Putamen (tissue), 1 donor: ENCODE results near the gene ARHGEF10L.

Experiments
- DNase-seq: peaks from one replicate; pipeline ENCODE4 v3.0.0-alpha.2; 2016; ENCODE audit warnings: low spot score

Gene ARHGEF10L

GRCh38 chr1:17594026-17594425 lies 54.5 kb downstream of the ARHGEF10L start:
- DNase-seq, result no peak

GRCh38 chr1:17594690-17595601 lies 55.4 kb downstream of the ARHGEF10L start:
- DNase-seq, result no peak

- DNase-seq, result no peak
These were observed 56.1 kb downstream of the ARHGEF10L start for GRCh38 chr1:17595602-17595925.

- DNase-seq, result no peak
These were observed 56.7 kb downstream of the ARHGEF10L start for GRCh38 chr1:17596186-17596585.

GRCh38 chr1:17596651-17597509 lies 57.4 kb downstream of the ARHGEF10L start:
- no peak for DNase-seq

GRCh38 chr1:17597651-17598050 lies 58.2 kb downstream of the ARHGEF10L start:
- no peak for DNase-seq

- DNase-seq, result no peak
These were observed 58.8 kb downstream of the ARHGEF10L start for GRCh38 chr1:17598251-17598650.

GRCh38 chr1:17599291-17599953 lies 59.9 kb downstream of the ARHGEF10L start:
- DNase-seq, result no peak

- no peak for DNase-seq
These were observed 60.4 kb downstream of the ARHGEF10L start for GRCh38 chr1:17599954-17600300.

GRCh38 chr1:17600321-17600720 lies 60.8 kb downstream of the ARHGEF10L start:
- no peak for DNase-seq

- no peak for DNase-seq
These were observed 62.3 kb downstream of the ARHGEF10L start for GRCh38 chr1:17601643-17602382.

- DNase-seq, result no peak
These were observed 63.8 kb downstream of the ARHGEF10L start for GRCh38 chr1:17603091-17603841.

- DNase-seq, result no peak
These were observed 66.3 kb downstream of the ARHGEF10L start for GRCh38 chr1:17605582-17606344.

GRCh38 chr1:17606826-17607440 lies 67.4 kb downstream of the ARHGEF10L start:
- peak; percentile 50 for DNase-seq

GRCh38 chr1:17607644-17608581 lies 68.4 kb downstream of the ARHGEF10L start:
- DNase-seq, result no peak

GRCh38 chr1:17609529-17609928 lies 70.0 kb downstream of the ARHGEF10L start:
- no peak for DNase-seq

GRCh38 chr1:17610085-17610484 lies 70.6 kb downstream of the ARHGEF10L start:
- DNase-seq, result no peak

- DNase-seq, result no peak
These were observed 71.2 kb downstream of the ARHGEF10L start for GRCh38 chr1:17610713-17611112.

- no peak for DNase-seq
These were observed 72.5 kb downstream of the ARHGEF10L start for GRCh38 chr1:17611991-17612390.
